SK-N-SH (cell line): Measurements from ENCODE around the gene ZNRF1. TPM values are rescaled to one million over a fixed set of nuclear protein-coding genes. Genes with fewer than 3 reads are reported as not detected.

Experiments
- CTCF ChIA-PET: fragments of 300-600, 350-600 bp; formaldehyde crosslinking; extraction: SDS; loops from one replicate; lab custom pipeline; 2021; lab: Yijun Ruan, JAX
- POLR2A ChIA-PET: fragments of 350-600 bp; sonication (Branson Sonifier 250); formaldehyde crosslinking; extraction: SDS; loops from one replicate; lab custom pipeline; 2020; ENCODE audit warnings: antibody characterized with exemption, inconsistent platforms; lab: Yijun Ruan, JAX
- DNase-seq: peaks from one replicate; pipeline ENCODE4 v3.0.0; 2012
- H2AFZ ChIP-seq: fragments of 200-600 bp; sonication (generic); 2 replicates; pipeline ENCODE4 v1.8.1; 2016; ENCODE audit warnings: antibody characterized with exemption, mild to moderate bottlenecking, low read depth
- H3F3A ChIP-seq: fragments of 200-600 bp; sonication (generic); replicated peaks from 2 replicates; pipeline ENCODE3; 2016; ENCODE audit warnings: antibody characterized with exemption, mild to moderate bottlenecking; ENCODE audit not compliant: insufficient read depth
- H3K27ac ChIP-seq, 2 experiments: fragments of 200-500 bp in 1 of 2; fragments of 200-600 bp in 1 of 2; sonication (Bioruptor generic) in 1 of 2; sonication (generic), shearing (Covaris generic) in 1 of 2; 2 replicates each; pipeline versions ENCODE4 v1.5.1 to v1.6.1; 2014 to 2016; ENCODE audit warnings: low read depth in 2 of 2, inconsistent platforms in 1 of 2, low read length in 1 of 2, mild to moderate bottlenecking in 1 of 2, mixed read lengths in 1 of 2
- H3K27me3 ChIP-seq: fragments of 200-600 bp; sonication (generic), shearing (Covaris generic); 2 replicates; pipeline ENCODE4 v1.6.1; 2016; ENCODE audit warnings: mixed run types; ENCODE audit not compliant: insufficient read depth
- H3K36me3 ChIP-seq, 2 experiments: fragments of 200-500 bp in 1 of 2; fragments of 200-600 bp in 1 of 2; sonication (Bioruptor generic) in 1 of 2; sonication (generic) in 1 of 2; replicated peaks in 1 of 2; 2 replicates each; pipeline versions ENCODE3 to v1.5.1; 2014 to 2016; ENCODE audit warnings: low read length in 1 of 2, mild to moderate bottlenecking in 1 of 2; ENCODE audit not compliant: insufficient read depth in 2 of 2, control insufficient read depth in 1 of 2
- H3K4me1 ChIP-seq, 2 experiments: fragments of 200-500 bp in 1 of 2; fragments of 200-600 bp in 1 of 2; sonication (Bioruptor generic) in 1 of 2; sonication (generic), shearing (Covaris generic) in 1 of 2; 2 replicates each; pipeline versions ENCODE4 v1.5.1 to v1.6.1; 2014 to 2016; ENCODE audit warnings: low read depth in 1 of 2, low read length in 1 of 2, mixed run types in 1 of 2; ENCODE audit not compliant: insufficient read depth in 2 of 2, control insufficient read depth in 1 of 2
- H3K4me2 ChIP-seq: fragments of 200-600 bp; sonication (generic), shearing (Covaris generic); 2 replicates; pipeline ENCODE4 v1.6.1; 2017; ENCODE audit warnings: mixed run types
- H3K4me3 ChIP-seq, 2 experiments: fragments of 200-500 bp in 1 of 2; fragments of 200-600 bp in 1 of 2; sonication (Bioruptor generic) in 1 of 2; sonication (generic), shearing (Covaris generic) in 1 of 2; 2 replicates each; pipeline versions ENCODE4 v1.5.1 to v1.8.1; 2014 to 2016; ENCODE audit warnings: low read depth in 2 of 2, inconsistent platforms in 1 of 2, low read length in 1 of 2, mild to moderate bottlenecking in 1 of 2, mixed read lengths in 1 of 2, moderate library complexity in 1 of 2
- H3K79me2 ChIP-seq: fragments of 200-600 bp; sonication (generic); 2 replicates; pipeline ENCODE4 v1.8.1; 2017; ENCODE audit warnings: mild to moderate bottlenecking; ENCODE audit not compliant: insufficient read depth
- H3K9ac ChIP-seq: fragments of 200-600 bp; sonication (generic); 2 replicates; pipeline ENCODE4 v1.6.1; 2017; ENCODE audit warnings: mixed run types
- H3K9me2 ChIP-seq: fragments of 200-600 bp; sonication (generic); 2 replicates; pipeline ENCODE4 v1.6.1; 2017; ENCODE audit warnings: mixed run types
- H3K9me3 ChIP-seq: fragments of 200-600 bp; sonication (generic); 2 replicates; pipeline ENCODE4 v1.6.1; 2017; ENCODE audit warnings: mixed run types, mild to moderate bottlenecking, moderate library complexity
- H4K20me1 ChIP-seq: fragments of 200-600 bp; sonication (generic); 2 replicates; pipeline ENCODE4 v1.6.1; 2017; ENCODE audit warnings: mild to moderate bottlenecking, mixed run types; ENCODE audit not compliant: insufficient read depth
- EP300 ChIP-seq, 2 experiments: IDR thresholded peaks; 2 replicates each; pipeline versions ENCODE4 v1.4.0 to v1.6.1; 2012; ENCODE audit warnings: borderline replicate concordance in 1 of 2, low read depth in 1 of 2, low read length in 1 of 2
- FOSL2 ChIP-seq: IDR thresholded peaks from 2 replicates; pipeline ENCODE4 v1.4.0; 2012; ENCODE audit warnings: low read depth, mild to moderate bottlenecking, moderate library complexity, borderline replicate concordance
- FOXJ3 ChIP-seq: sonication (generic); formaldehyde crosslinking; IDR thresholded peaks from 2 replicates; pipeline ENCODE4 v1.5.1; 2020; ENCODE audit warnings: mild to moderate bottlenecking, missing genetic modification reagents
- FOXM1 ChIP-seq: IDR thresholded peaks from 2 replicates; pipeline ENCODE4 v1.4.0; 2012; ENCODE audit warnings: low read depth, mild to moderate bottlenecking
- GABPA ChIP-seq: IDR thresholded peaks from 2 replicates; pipeline ENCODE4 v1.4.0; 2012; ENCODE audit warnings: low read depth, mild to moderate bottlenecking
- MEF2A ChIP-seq: IDR thresholded peaks from 2 replicates; pipeline ENCODE4 v1.4.0; 2012; ENCODE audit warnings: low read depth, borderline replicate concordance
- MXI1 ChIP-seq: IDR thresholded peaks from 2 replicates; pipeline ENCODE4 v1.6.1; 2012; ENCODE audit warnings: mild to moderate bottlenecking, low read depth, low read length, improper control_type of control experiment
- NFIC ChIP-seq: IDR thresholded peaks from 2 replicates; pipeline ENCODE4 v1.4.0; 2012; ENCODE audit warnings: borderline replicate concordance
- NRF1 ChIP-seq: IDR thresholded peaks from 2 replicates; pipeline ENCODE4 v1.6.1; 2012; ENCODE audit warnings: low read depth, mild to moderate bottlenecking, low read length
- POLR2AphosphoS5 ChIP-seq: IDR thresholded peaks from 2 replicates; pipeline ENCODE4 v1.6.1; 2012; ENCODE audit warnings: low read depth, low read length
- RCOR1 ChIP-seq: fragments of 150-350 bp; IDR thresholded peaks from 2 replicates; pipeline ENCODE4 v1.6.1; 2017; ENCODE audit warnings: antibody characterized with exemption, low read length
- RFX5 ChIP-seq: IDR thresholded peaks from 2 replicates; pipeline ENCODE4 v1.6.1; 2012; ENCODE audit warnings: mild to moderate bottlenecking, improper control_type of control experiment, low read length
- SIN3A ChIP-seq: IDR thresholded peaks from 2 replicates; pipeline ENCODE4 v1.6.1; 2012; ENCODE audit warnings: low read depth, mild to moderate bottlenecking, low read length, moderate library complexity, borderline replicate concordance
- TAF1 ChIP-seq: IDR thresholded peaks from 2 replicates; pipeline ENCODE4 v1.6.1; 2012; ENCODE audit warnings: low read depth, mild to moderate bottlenecking, low read length, moderate library complexity, borderline replicate concordance
- YY1 ChIP-seq: IDR thresholded peaks from 2 replicates; pipeline ENCODE4 v1.4.0; 2012; ENCODE audit warnings: low read depth, mild to moderate bottlenecking
- WGBS: methylation state at CpG from one replicate; pipeline ENCODE4 v1.1.6; 2017; ENCODE audit warnings: low lambda C conversion rate; 5-methylcytosine and 5-hydroxymethylcytosine counted together
- polyA plus RNA-seq, 3 experiments: library from polyadenylated mRNA; depleted of rRNA; stranded (reverse); fragments of >200 nt; gene quantifications; 2 replicates each; pipeline ENCODE4 v1.2.3, GENCODE V29; 2012
- TF ChIP-seq, protein P1 (sequence below): IDR thresholded peaks from 2 replicates; pipeline ENCODE4 v1.4.0; 2012; ENCODE audit warnings: low read depth, borderline replicate concordance
- TF ChIP-seq, protein P2 (sequence below): fragments of 150-350 bp; IDR thresholded peaks from 2 replicates; pipeline ENCODE4 v1.6.1; 2017; ENCODE audit warnings: antibody characterized with exemption, low read length, low read depth, borderline replicate concordance
- TF ChIP-seq, protein P3 (sequence below): IDR thresholded peaks from 2 replicates; pipeline ENCODE4; 2012
- TF ChIP-seq, protein P4 (sequence below): IDR thresholded peaks from 2 replicates; pipeline ENCODE4 v1.6.1; 2012; ENCODE audit warnings: mild to moderate bottlenecking, low read depth, low read length, moderate library complexity
- TF ChIP-seq, protein P5 (sequence below): IDR thresholded peaks from 2 replicates; pipeline ENCODE4 v1.4.0; 2012; ENCODE audit warnings: low read depth, borderline replicate concordance

ZNRF1 gene
- polyA plus RNA-seq, 1 of the 3 experiments (the other 2 are of a cell fraction): 23.7 TPM

DNA sequence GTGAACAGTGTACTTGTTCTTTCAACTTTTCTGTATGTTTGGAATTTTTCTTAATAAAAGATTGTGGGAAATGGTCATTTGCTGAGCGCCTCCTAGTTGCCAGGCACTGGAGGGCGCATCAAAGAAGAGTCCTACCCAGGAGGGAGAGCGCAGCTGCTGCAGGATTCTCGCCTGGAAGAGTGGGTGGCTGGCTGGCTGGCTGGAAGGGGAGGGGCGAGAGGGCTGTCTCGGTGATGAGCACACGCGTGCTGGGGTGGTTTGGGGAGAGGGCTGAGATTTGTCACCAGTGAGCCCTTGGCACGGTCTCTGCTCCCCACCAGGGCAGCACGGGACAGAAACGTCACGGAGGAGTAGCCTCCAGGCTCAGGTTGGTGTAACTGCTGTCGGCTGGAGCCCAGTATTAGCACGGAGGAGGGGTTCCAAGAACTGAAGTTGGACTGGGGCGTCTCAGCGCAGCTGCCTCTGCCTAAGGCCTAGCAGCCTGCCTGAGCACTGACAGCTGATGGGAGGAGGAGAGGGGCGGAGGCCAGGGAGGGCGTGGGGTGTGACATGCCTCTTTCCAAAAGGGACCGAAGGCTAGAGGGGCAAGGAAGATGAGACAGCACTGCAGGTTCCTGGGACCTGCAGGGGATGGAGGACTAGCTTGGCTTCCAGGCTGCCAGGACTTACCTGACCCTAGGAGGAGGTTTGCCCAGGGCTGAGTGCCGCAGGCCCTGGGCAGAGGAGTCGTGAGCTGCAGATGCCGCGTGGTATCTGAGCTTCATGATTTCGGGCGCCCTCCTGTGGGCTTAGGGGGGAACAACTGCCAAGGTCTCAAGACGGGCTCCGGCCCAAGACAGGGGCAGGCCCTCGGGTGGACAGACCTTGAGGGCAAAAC, 112.1 kb downstream of the ZNRF1 start:
- no peak overlapping the region for H2AFZ ChIP-seq
- H3K4me3 ChIP-seq: peak overlapping the region; percentile 18 to 37; a peak in 3 of 4 replicates
- no peaks in the 10 kb centered on the region for H3K79me2 ChIP-seq
- H3K9me2 ChIP-seq: no peaks in the 10 kb centered on the region
- peak; percentile 91 for DNase-seq
- no peaks in the 10 kb centered on the region for H4K20me1 ChIP-seq
- H3F3A ChIP-seq: peaks cover 25% of the 10 kb centered on the region
- H3K4me1 ChIP-seq: peaks cover 36 to 50% of the 10 kb centered on the region in 2 experiments; a peak in 3 of 4 replicates
- H3K27ac ChIP-seq: peak overlapping the region; percentile 73 to 86
- ChIA-PET CTCF (interaction anchor here (0.6 to 8.5 kb wide), 62 partner anchors 9 to 403 kb away, joined by 3 to 182 read pairs (median 4); partner anchors contain the start of genes WDR59, ZFP1 and ZNRF1), POLR2A (interaction anchor here (0.5 to 2.3 kb wide), 3 partner anchors 94 to 331 kb away, joined by 3 to 12 read pairs (median 4); partner anchors contain the start of gene ZNRF1)
- H3K9me3 ChIP-seq: no peaks in the 10 kb centered on the region
- H3K4me2 ChIP-seq: peak overlapping the region; percentile 74
- peak overlapping the region; percentile 18; the same call in 1 of the 2 replicates for H3K9ac ChIP-seq
- no peaks in the 10 kb centered on the region for H3K27me3 ChIP-seq
- WGBS: 10% methylated on average over 24 of the region's 28 CpGs
- H3K36me3 ChIP-seq: no peaks in the 10 kb centered on the region
- TF ChIP-seq RFX5 (0 out of 2 replicates have a peak, but pooled peaks have one; percentile 44), MXI1 (peak; percentile 65), EP300 (IDR thresholded peaks at IDR 0.05; ENCODE audit: borderline replicate concordance in 1 of 2, low read depth in 1 of 2, low read length in 1 of 2) (no peak), NFIC (no peak; the same call in 1 of the 2 replicates), FOSL2 (no peak), GABPA (no peak), FOXJ3 (CRISPR knock-in tag) (no peak), MEF2A (no peak), TAF1 (no peak), NRF1 (no peak), YY1 (no peak), FOXM1 (no peak), SIN3A (peak; percentile 75), POLR2AphosphoS5 (0 out of 2 replicates have a peak, but pooled peaks have one; percentile 24), RCOR1 (no peak)
- TF ChIP-seq, protein P1, sequence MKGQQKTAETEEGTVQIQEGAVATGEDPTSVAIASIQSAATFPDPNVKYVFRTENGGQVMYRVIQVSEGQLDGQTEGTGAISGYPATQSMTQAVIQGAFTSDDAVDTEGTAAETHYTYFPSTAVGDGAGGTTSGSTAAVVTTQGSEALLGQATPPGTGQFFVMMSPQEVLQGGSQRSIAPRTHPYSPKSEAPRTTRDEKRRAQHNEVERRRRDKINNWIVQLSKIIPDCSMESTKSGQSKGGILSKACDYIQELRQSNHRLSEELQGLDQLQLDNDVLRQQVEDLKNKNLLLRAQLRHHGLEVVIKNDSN: no peak
- TF ChIP-seq, protein P2, sequence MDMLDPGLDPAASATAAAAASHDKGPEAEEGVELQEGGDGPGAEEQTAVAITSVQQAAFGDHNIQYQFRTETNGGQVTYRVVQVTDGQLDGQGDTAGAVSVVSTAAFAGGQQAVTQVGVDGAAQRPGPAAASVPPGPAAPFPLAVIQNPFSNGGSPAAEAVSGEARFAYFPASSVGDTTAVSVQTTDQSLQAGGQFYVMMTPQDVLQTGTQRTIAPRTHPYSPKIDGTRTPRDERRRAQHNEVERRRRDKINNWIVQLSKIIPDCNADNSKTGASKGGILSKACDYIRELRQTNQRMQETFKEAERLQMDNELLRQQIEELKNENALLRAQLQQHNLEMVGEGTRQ: no peak
- TF ChIP-seq, protein P3, sequence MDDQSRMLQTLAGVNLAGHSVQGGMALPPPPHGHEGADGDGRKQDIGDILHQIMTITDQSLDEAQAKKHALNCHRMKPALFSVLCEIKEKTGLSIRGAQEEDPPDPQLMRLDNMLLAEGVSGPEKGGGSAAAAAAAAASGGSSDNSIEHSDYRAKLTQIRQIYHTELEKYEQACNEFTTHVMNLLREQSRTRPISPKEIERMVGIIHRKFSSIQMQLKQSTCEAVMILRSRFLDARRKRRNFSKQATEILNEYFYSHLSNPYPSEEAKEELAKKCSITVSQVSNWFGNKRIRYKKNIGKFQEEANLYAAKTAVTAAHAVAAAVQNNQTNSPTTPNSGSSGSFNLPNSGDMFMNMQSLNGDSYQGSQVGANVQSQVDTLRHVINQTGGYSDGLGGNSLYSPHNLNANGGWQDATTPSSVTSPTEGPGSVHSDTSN: no peak
- TF ChIP-seq, protein P4, sequence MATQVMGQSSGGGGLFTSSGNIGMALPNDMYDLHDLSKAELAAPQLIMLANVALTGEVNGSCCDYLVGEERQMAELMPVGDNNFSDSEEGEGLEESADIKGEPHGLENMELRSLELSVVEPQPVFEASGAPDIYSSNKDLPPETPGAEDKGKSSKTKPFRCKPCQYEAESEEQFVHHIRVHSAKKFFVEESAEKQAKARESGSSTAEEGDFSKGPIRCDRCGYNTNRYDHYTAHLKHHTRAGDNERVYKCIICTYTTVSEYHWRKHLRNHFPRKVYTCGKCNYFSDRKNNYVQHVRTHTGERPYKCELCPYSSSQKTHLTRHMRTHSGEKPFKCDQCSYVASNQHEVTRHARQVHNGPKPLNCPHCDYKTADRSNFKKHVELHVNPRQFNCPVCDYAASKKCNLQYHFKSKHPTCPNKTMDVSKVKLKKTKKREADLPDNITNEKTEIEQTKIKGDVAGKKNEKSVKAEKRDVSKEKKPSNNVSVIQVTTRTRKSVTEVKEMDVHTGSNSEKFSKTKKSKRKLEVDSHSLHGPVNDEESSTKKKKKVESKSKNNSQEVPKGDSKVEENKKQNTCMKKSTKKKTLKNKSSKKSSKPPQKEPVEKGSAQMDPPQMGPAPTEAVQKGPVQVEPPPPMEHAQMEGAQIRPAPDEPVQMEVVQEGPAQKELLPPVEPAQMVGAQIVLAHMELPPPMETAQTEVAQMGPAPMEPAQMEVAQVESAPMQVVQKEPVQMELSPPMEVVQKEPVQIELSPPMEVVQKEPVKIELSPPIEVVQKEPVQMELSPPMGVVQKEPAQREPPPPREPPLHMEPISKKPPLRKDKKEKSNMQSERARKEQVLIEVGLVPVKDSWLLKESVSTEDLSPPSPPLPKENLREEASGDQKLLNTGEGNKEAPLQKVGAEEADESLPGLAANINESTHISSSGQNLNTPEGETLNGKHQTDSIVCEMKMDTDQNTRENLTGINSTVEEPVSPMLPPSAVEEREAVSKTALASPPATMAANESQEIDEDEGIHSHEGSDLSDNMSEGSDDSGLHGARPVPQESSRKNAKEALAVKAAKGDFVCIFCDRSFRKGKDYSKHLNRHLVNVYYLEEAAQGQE: no peak
- TF ChIP-seq, protein P5, sequence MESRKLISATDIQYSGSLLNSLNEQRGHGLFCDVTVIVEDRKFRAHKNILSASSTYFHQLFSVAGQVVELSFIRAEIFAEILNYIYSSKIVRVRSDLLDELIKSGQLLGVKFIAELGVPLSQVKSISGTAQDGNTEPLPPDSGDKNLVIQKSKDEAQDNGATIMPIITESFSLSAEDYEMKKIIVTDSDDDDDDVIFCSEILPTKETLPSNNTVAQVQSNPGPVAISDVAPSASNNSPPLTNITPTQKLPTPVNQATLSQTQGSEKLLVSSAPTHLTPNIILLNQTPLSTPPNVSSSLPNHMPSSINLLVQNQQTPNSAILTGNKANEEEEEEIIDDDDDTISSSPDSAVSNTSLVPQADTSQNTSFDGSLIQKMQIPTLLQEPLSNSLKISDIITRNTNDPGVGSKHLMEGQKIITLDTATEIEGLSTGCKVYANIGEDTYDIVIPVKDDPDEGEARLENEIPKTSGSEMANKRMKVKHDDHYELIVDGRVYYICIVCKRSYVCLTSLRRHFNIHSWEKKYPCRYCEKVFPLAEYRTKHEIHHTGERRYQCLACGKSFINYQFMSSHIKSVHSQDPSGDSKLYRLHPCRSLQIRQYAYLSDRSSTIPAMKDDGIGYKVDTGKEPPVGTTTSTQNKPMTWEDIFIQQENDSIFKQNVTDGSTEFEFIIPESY: no peak
